Cardiac fibroblast (primary cell): Measurements from ENCODE around the gene SLC40A1.

ENCODE experiments used
- DNase-seq, 2 donors: peaks; one replicate each; pipeline versions ENCODE4 v3.0.0 to v3.0.0-alpha.2; 2010; ENCODE audit warnings: low read depth in 2 of 2
- H3K4me3 ChIP-seq, 2 donors: replicated peaks in 1 of 2; 1 replicate in 1 of 2; 2 replicates in 1 of 2; pipeline ENCODE4 v1.5.1; 2011; ENCODE audit warnings: low read depth in 2 of 2, low read length in 2 of 2, mild to moderate bottlenecking in 2 of 2, moderate library complexity in 1 of 2
- TF ChIP-seq, protein P1 (sequence below): IDR thresholded peaks from one replicate; pipeline ENCODE4 v1.5.1; 2011; ENCODE audit warnings: low read depth, mild to moderate bottlenecking, low read length, inconsistent platforms

The SLC40A1 gene

GRCh38 chr2:189552334-189552990 lies 28.1 kb downstream of the SLC40A1 start:
- TF ChIP-seq, protein P1, sequence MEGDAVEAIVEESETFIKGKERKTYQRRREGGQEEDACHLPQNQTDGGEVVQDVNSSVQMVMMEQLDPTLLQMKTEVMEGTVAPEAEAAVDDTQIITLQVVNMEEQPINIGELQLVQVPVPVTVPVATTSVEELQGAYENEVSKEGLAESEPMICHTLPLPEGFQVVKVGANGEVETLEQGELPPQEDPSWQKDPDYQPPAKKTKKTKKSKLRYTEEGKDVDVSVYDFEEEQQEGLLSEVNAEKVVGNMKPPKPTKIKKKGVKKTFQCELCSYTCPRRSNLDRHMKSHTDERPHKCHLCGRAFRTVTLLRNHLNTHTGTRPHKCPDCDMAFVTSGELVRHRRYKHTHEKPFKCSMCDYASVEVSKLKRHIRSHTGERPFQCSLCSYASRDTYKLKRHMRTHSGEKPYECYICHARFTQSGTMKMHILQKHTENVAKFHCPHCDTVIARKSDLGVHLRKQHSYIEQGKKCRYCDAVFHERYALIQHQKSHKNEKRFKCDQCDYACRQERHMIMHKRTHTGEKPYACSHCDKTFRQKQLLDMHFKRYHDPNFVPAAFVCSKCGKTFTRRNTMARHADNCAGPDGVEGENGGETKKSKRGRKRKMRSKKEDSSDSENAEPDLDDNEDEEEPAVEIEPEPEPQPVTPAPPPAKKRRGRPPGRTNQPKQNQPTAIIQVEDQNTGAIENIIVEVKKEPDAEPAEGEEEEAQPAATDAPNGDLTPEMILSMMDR: no peak
- peak; percentile 18 to 94 for DNase-seq
- no peak overlapping the region for H3K4me3 ChIP-seq

- no peak overlapping the region for H3K4me3 ChIP-seq
- DNase-seq: no peak
- TF ChIP-seq, protein P1: no peak
Observed at GRCh38 chr2:189551808-189552207, 28.8 kb downstream of the SLC40A1 start.

DNA sequence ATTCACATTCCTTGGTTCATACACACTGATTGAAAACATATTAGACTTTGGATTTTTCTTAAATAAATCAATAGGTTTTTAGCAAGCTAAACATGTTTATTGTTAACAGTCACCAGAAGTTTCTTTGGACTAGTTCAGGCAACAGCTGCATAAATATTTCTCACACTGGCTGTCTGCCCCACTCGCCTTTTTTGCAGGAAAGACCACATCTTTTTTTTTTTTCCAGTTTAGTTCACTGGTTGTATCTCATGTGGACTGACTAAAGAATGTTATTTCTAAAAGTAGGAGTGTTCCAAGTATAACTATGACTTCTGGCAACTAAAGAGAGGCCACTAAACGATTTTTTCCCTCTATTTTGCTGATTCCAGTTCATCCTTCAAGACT lies 31.1 kb downstream of the SLC40A1 start:
- TF ChIP-seq, protein P1: no peak
- H3K4me3 ChIP-seq: no peak overlapping the region
- DNase-seq: peak; percentile 41 to 80

DNA sequence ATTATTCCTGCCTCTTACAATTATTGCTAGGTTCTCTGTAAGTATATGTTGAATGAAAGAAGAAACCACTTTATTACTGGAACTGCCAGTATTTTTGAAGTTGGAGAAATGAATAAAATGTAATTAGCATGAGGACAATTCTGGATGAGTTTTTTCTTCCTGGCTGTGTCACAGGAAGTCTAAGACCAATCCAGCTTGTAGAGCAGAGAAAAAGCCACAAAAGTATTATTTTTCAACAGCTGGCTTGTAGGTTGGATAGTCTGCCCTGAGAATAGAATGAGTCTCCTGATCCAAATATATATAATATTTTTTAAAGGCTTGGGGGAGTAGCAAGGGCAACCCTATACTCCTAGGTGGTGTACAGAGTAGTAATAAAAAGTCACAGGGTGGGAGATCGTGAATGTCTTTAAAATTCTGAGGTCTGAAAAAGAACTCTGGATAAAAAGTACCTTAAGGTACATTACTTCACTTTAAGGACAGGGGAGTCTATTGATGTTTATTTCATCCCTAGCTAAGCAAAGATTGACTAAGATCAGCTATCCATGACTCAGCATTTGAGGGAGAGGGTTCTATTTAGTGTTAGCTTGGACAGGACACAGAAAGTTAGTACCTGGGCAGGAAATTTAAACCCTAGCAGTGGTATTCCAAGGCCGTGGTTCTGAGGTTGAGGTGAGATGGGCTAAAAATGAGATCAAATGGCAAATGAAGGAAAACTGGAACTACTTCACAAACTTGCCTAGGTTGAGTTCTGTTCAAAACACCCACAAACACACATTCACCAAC lies 31.7 kb downstream of the SLC40A1 start:
- TF ChIP-seq, protein P1: no peak
- H3K4me3 ChIP-seq: no peak overlapping the region
- DNase-seq: peak in 1 of 2 donors; percentile 35

DNA sequence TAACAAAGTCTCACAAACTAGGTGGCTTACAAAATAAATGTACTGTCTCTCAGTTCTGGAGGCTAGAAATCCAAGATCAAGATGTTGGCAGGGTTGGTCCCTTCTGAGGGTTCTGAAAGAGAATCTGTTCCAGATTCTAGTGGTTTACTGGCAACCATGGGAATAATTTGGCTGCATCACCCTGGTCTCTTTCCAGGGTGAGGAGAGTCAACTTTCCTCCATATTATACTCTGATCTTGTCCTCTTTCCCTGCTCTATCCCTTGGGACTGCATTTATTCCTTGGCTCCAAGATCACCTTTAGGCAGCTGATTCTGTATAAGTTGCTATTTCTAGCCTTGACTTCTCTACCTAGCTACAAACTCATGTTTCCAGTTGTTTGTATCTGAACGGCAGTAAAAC lies 35.2 kb downstream of the SLC40A1 start:
- DNase-seq: peak in 1 of 2 donors; percentile 62
- no peak overlapping the region for H3K4me3 ChIP-seq
- TF ChIP-seq, protein P1: no peak

- TF ChIP-seq, protein P1: no peak
- no peak overlapping the region for H3K4me3 ChIP-seq
- no peak for DNase-seq
Observed at GRCh38 chr2:189544318-189545042, 36.1 kb downstream of the SLC40A1 start.
